CD4-positive, alpha-beta T cell (primary cell): ENCODE measurements around the gene BABAM2. TPM values are rescaled to one million over a fixed set of nuclear protein-coding genes. Genes with fewer than 3 reads are reported as not detected.

Experiments
- ATAC-seq: fragments of 200-7000 bp; cut with Tn5 transposase; one replicate; pipeline ENCODE4 v1.10.0; 2022; ENCODE audit warnings: mild to moderate bottlenecking; ENCODE audit not compliant: poor library complexity
- CTCF ChIA-PET: fragments of 350-600 bp; sonication (Branson Sonifier 250); formaldehyde crosslinking; loops from one replicate; lab custom pipeline; 2021; ENCODE audit warnings: antibody characterized with exemption, inconsistent platforms; lab: Charles Lee
- POLR2A ChIA-PET: fragments of 350-600 bp; sonication (Branson Sonifier 250); formaldehyde crosslinking; loops from one replicate; lab custom pipeline; 2021; ENCODE audit warnings: antibody characterized with exemption, inconsistent platforms; lab: Charles Lee
- DNase-seq, 14 experiments: peaks; one replicate each; pipeline ENCODE4 v3.0.0-alpha.2; 2013 to 2020; ENCODE audit warnings: mixed read lengths in 2 of 14
- H3K27ac ChIP-seq, 2 donors: one replicate each; pipeline versions ENCODE4 v1.5.1 to v1.7.0; 2013; ENCODE audit warnings: low read length in 2 of 2, low read depth in 1 of 2, mild to moderate bottlenecking in 1 of 2
- H3K27me3 ChIP-seq, 2 experiments: 1 replicate in 1 of 2; 2 replicates in 1 of 2; pipeline versions ENCODE4 v1.6.1 to v1.7.0; 2013; ENCODE audit warnings: low read length in 2 of 2, control low read depth in 1 of 2, mild to moderate bottlenecking in 1 of 2, moderate library complexity in 1 of 2; ENCODE audit not compliant: insufficient read depth in 2 of 2, control insufficient read depth in 1 of 2
- H3K36me3 ChIP-seq: one replicate; pipeline ENCODE4 v1.6.1; 2013; ENCODE audit warnings: low read length, control low read depth; ENCODE audit not compliant: insufficient read depth
- H3K4me1 ChIP-seq: one replicate; pipeline ENCODE4 v1.6.1; 2013; ENCODE audit warnings: low read length, control low read depth; ENCODE audit not compliant: insufficient read depth
- H3K4me3 ChIP-seq: one replicate; pipeline ENCODE4 v1.5.1; 2013; ENCODE audit warnings: mild to moderate bottlenecking, low read length, moderate library complexity
- H3K9me3 ChIP-seq, 2 experiments: 1 replicate in 1 of 2; 2 replicates in 1 of 2; pipeline versions ENCODE4 v1.6.1 to v1.7.0; 2013; ENCODE audit warnings: low read length in 2 of 2, mild to moderate bottlenecking in 2 of 2, control low read depth in 1 of 2, moderate library complexity in 1 of 2; ENCODE audit not compliant: control insufficient read depth in 1 of 2, insufficient read depth in 1 of 2
- H3K27ac Mint-ChIP-seq: one replicate; pipeline ENCODE4 v1.8.0; 2020; ENCODE audit warnings: mixed read lengths
- H3K27me3 Mint-ChIP-seq: one replicate; pipeline ENCODE4 v1.8.0; 2021; ENCODE audit warnings: mixed read lengths
- H3K36me3 Mint-ChIP-seq: one replicate; pipeline ENCODE4 v1.8.0; 2021; ENCODE audit warnings: low read depth, mixed read lengths
- H3K4me1 Mint-ChIP-seq: one replicate; pipeline ENCODE4 v1.8.0; 2021; ENCODE audit warnings: low read depth, mixed read lengths
- H3K4me3 Mint-ChIP-seq: one replicate; pipeline ENCODE4 v1.8.0; 2020; ENCODE audit warnings: mild to moderate bottlenecking, mixed read lengths
- H3K9me3 Mint-ChIP-seq: one replicate; pipeline ENCODE4 v1.8.0; 2020; ENCODE audit warnings: mixed read lengths
- intact Hi-C, 2 experiments: fragments of 100-400 bp; cut with DNase I in 1 of 2; cut with micrococcal nuclease in 1 of 2; formaldehyde crosslinking; loops; one replicate each; pipeline versions ENCODE4 v1.15.1 to v1.9.0; 2023 to 2025; cut with DNase I, micrococcal nuclease
- total RNA-seq, 174 experiments: library from RNA in 2 of 174; stranded (reverse) in 2 of 174; gene quantifications; one replicate each; pipeline ENCODE4 v1.2.3 and lab custom pipeline; 2021 to 2026
- TF ChIP-seq, protein P1 (sequence below): fragments of 200-600 bp; IDR thresholded peaks from one replicate; pipeline ENCODE4 v1.8.0; 2022; ENCODE audit warnings: antibody characterized with exemption, mild to moderate bottlenecking

Gene BABAM2
- total RNA-seq, 2 experiments from 2014 or later: 29.2 to 32.8 TPM

DNA sequence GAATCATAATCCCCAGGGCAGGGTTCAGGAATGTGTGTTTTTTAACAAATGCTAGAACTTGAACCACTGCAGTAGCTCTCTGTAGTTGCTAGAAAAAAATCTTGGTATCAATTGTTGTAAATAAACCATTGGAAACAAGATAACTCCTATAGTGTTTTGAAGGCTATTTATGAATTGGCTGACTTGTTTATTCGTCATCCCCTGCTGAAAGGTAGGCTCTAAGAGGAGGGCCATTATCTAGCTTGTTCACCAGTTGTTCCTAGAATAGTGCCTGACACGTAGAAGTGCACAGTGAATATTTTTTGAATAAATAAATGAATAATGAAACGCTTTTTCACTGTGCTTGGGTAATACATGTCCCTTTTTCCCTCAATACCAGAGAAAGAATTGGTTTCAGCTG lies 211.4 kb downstream of the BABAM2 start:
- Histone ChIP-seq H3K27me3 (no peaks in the 10 kb centered on the region), H3K27ac (no peak overlapping the region), H3K9me3 (no peaks in the 10 kb centered on the region), H3K36me3 (no peaks in the 10 kb centered on the region), H3K4me1 (no peaks in the 10 kb centered on the region), H3K4me3 (no peak overlapping the region)
- Mint-ChIP-seq H3K9me3 (no peaks in the 10 kb centered on the region), H3K4me1 (no peaks in the 10 kb centered on the region), H3K27ac (no peak overlapping the region), H3K36me3 (peaks cover 4% of the 10 kb centered on the region), H3K4me3 (no peak overlapping the region), H3K27me3 (no peaks in the 10 kb centered on the region)
- DNase-seq (no peak), ATAC-seq (no peak)
- intact Hi-C loops: no loop called here
- TF ChIP-seq, protein P1, sequence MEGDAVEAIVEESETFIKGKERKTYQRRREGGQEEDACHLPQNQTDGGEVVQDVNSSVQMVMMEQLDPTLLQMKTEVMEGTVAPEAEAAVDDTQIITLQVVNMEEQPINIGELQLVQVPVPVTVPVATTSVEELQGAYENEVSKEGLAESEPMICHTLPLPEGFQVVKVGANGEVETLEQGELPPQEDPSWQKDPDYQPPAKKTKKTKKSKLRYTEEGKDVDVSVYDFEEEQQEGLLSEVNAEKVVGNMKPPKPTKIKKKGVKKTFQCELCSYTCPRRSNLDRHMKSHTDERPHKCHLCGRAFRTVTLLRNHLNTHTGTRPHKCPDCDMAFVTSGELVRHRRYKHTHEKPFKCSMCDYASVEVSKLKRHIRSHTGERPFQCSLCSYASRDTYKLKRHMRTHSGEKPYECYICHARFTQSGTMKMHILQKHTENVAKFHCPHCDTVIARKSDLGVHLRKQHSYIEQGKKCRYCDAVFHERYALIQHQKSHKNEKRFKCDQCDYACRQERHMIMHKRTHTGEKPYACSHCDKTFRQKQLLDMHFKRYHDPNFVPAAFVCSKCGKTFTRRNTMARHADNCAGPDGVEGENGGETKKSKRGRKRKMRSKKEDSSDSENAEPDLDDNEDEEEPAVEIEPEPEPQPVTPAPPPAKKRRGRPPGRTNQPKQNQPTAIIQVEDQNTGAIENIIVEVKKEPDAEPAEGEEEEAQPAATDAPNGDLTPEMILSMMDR: no peak
- CTCF ChIA-PET: no interaction called here
- POLR2A ChIA-PET: no interaction called here

DNA sequence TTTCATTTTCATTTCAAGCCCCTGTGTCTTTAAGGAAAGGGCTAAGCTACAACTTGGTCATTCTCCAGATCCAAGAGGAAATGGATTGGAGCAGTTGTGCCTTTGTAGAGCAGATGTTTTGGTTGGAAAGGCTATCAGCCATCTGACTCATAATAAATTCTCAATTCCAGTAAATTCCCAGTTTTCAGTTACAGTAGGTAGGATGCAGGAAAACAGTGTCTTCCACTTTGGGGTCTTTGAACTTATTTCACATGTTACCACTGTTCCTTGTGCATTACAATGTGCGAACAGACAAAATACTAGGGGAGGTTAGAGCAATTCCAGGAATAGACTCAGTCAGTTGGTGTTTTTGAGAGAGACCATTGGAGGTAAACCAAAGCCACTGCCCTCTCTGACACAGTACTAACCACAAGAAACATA lies 211.9 kb downstream of the BABAM2 start:
- no peak for DNase-seq
- Mint-ChIP-seq H3K27ac (no peak overlapping the region), H3K4me3 (no peak overlapping the region), H3K4me1 (no peaks in the 10 kb centered on the region), H3K9me3 (no peaks in the 10 kb centered on the region), H3K36me3 (peaks cover 4% of the 10 kb centered on the region), H3K27me3 (no peaks in the 10 kb centered on the region)
- H3K36me3 ChIP-seq: no peaks in the 10 kb centered on the region
- ChIA-PET CTCF (interaction anchor here (0.9 kb wide), 1 partner anchor 37 kb away, joined by 4 read pairs; no protein-coding TSS in a partner anchor), POLR2A (no interaction called here)
- no peak for ATAC-seq
- no peaks in the 10 kb centered on the region for H3K4me1 ChIP-seq
- H3K4me3 ChIP-seq: no peak overlapping the region
- no peak overlapping the region for H3K27ac ChIP-seq
- H3K9me3 ChIP-seq: no peaks in the 10 kb centered on the region
- TF ChIP-seq, protein P1: no peak
- no peaks in the 10 kb centered on the region for H3K27me3 ChIP-seq
- intact Hi-C loops: no loop called here

DNA sequence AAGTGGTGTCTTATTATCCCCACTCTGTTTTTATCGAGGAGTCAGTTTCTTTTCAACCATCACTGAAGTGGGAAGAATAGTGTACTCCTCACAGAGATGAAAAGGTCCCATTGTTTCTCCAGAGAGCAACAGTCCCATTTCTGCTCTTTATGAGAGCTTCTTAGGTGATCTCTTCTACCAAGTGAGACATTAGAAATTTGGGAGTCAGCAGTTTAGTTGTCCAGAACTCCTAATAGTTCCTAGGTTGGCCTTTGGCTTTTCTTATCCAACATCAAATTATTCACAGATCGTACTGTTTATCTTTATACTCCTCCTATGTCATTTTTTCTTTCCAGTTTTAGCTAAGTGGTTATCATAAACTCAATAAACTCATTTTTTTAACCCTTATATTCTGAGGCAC lies 213.1 kb downstream of the BABAM2 start:
- Mint-ChIP-seq H3K36me3 (peaks cover 4% of the 10 kb centered on the region), H3K27me3 (no peaks in the 10 kb centered on the region), H3K4me3 (no peak overlapping the region), H3K4me1 (no peaks in the 10 kb centered on the region), H3K27ac (no peak overlapping the region), H3K9me3 (no peaks in the 10 kb centered on the region)
- Histone ChIP-seq H3K27ac (no peak overlapping the region), H3K36me3 (no peaks in the 10 kb centered on the region), H3K27me3 (no peaks in the 10 kb centered on the region), H3K4me3 (no peak overlapping the region), H3K9me3 (no peaks in the 10 kb centered on the region), H3K4me1 (no peaks in the 10 kb centered on the region)
- DNase-seq (no peak), ATAC-seq (no peak)
- CTCF ChIA-PET: interaction anchor here (0.9 kb wide), 1 partner anchor 36 kb away, joined by 4 read pairs; no protein-coding TSS in a partner anchor
- POLR2A ChIA-PET: no interaction called here
- TF ChIP-seq, protein P1: no peak
- intact Hi-C loops: no loop called here
